ENCODE measurements around the gene ITPKB.

Gene ITPKB

DNA sequence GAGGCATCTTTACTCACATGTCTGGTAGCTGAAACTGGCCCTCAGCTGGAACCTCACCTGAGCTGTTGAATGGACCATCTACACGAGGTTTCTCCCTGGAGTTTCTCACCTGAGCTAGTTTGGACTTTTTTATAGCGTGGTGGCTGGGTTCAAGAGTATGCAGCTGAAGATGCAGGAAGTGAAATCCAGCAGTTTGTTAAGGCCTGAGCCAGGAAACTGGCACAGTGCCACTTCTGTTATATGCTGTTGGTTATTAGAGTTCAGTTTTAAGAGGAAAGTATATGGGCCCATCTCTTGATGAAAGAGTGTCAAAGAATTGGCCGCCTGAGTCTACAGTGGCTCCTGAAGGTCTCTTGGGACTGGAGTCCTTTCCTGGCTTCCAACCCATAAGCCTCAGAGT, 154.9 kb downstream of the ITPKB start:
- no peak for TF ChIP-seq CREB1 (IDR thresholded peaks at IDR 0.05; ENCODE audit: low read depth)
- no peak for TF ChIP-seq FOXM1 (IDR thresholded peaks at IDR 0.05; ENCODE audit: borderline replicate concordance, low read depth)
- TF ChIP-seq ZBTB7A (IDR thresholded peaks at IDR 0.05; ENCODE audit: low read depth), result no peak
- no peak for TF ChIP-seq TCF12 (IDR thresholded peaks at IDR 0.05; ENCODE audit: low read depth)

DNA sequence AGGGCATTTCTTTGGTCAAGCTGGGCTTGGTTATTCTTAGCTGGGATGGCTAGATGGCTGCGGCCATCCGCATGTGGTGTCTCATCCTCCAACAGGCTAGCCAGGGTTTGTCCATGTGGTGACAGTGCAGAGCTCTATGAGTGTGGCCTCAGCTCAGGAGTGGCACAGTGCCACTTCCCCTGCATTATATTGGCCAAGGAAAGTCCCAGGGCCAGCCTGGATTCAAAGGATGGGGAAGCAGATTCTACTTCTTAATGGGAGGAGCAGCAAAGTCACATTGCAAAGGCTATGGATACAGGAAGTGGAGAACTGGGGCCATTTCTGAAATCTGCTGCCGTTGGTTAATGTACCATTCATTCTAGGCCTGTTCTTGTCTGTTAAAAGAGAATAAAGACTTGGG, 156.1 kb downstream of the ITPKB start:
- TF ChIP-seq ZBTB7A (IDR thresholded peaks at IDR 0.05; ENCODE audit: low read depth), result no peak
- no peak for TF ChIP-seq TAF1 (IDR thresholded peaks at IDR 0.05; ENCODE audit: low read depth)
- TF ChIP-seq CREB1 (IDR thresholded peaks at IDR 0.05; ENCODE audit: low read depth), result no peak
- no peak for TF ChIP-seq EGR1 (IDR thresholded peaks at IDR 0.05)
- no peak for TF ChIP-seq FOXM1 (IDR thresholded peaks at IDR 0.05; ENCODE audit: borderline replicate concordance, low read depth)
- no peak for TF ChIP-seq RAD21 (IDR thresholded peaks at IDR 0.05; ENCODE audit: low read depth)
- TF ChIP-seq NFIC (IDR thresholded peaks at IDR 0.05), result no peak
- TF ChIP-seq, protein P1, sequence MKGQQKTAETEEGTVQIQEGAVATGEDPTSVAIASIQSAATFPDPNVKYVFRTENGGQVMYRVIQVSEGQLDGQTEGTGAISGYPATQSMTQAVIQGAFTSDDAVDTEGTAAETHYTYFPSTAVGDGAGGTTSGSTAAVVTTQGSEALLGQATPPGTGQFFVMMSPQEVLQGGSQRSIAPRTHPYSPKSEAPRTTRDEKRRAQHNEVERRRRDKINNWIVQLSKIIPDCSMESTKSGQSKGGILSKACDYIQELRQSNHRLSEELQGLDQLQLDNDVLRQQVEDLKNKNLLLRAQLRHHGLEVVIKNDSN (IDR thresholded peaks at IDR 0.05), result no peak
- no peak for TF ChIP-seq EP300 (IDR thresholded peaks at IDR 0.05; ENCODE audit: borderline replicate concordance)
- TF ChIP-seq YY1 (IDR thresholded peaks at IDR 0.05; ENCODE audit: low read depth), result no peak
- TF ChIP-seq, protein P2, sequence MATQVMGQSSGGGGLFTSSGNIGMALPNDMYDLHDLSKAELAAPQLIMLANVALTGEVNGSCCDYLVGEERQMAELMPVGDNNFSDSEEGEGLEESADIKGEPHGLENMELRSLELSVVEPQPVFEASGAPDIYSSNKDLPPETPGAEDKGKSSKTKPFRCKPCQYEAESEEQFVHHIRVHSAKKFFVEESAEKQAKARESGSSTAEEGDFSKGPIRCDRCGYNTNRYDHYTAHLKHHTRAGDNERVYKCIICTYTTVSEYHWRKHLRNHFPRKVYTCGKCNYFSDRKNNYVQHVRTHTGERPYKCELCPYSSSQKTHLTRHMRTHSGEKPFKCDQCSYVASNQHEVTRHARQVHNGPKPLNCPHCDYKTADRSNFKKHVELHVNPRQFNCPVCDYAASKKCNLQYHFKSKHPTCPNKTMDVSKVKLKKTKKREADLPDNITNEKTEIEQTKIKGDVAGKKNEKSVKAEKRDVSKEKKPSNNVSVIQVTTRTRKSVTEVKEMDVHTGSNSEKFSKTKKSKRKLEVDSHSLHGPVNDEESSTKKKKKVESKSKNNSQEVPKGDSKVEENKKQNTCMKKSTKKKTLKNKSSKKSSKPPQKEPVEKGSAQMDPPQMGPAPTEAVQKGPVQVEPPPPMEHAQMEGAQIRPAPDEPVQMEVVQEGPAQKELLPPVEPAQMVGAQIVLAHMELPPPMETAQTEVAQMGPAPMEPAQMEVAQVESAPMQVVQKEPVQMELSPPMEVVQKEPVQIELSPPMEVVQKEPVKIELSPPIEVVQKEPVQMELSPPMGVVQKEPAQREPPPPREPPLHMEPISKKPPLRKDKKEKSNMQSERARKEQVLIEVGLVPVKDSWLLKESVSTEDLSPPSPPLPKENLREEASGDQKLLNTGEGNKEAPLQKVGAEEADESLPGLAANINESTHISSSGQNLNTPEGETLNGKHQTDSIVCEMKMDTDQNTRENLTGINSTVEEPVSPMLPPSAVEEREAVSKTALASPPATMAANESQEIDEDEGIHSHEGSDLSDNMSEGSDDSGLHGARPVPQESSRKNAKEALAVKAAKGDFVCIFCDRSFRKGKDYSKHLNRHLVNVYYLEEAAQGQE (IDR thresholded peaks at IDR 0.05; ENCODE audit: low read depth), result no peak
- TF ChIP-seq TCF12 (IDR thresholded peaks at IDR 0.05; ENCODE audit: low read depth), result no peak
- no peak for TF ChIP-seq TEAD4 (IDR thresholded peaks at IDR 0.05)
- TF ChIP-seq CEBPB (IDR thresholded peaks at IDR 0.05), result no peak
- TF ChIP-seq, protein P3, sequence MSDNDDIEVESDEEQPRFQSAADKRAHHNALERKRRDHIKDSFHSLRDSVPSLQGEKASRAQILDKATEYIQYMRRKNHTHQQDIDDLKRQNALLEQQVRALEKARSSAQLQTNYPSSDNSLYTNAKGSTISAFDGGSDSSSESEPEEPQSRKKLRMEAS (IDR thresholded peaks at IDR 0.05), result no peak
